Peyer's patch (tissue), 4 donors: ENCODE data around the gene ATP2B2.

ENCODE experiments used
- CTCF ChIP-seq, 6 experiments: fragments of 450-650 bp in 4 of 6; fragments of 200-600 bp in 2 of 6; sonication (generic) in 1 of 6; IDR thresholded peaks; one replicate each; pipeline ENCODE4 v1.5.1; 2017 to 2019; ENCODE audit warnings: antibody characterized with exemption in 6 of 6, mild to moderate bottlenecking in 3 of 6, moderate library complexity in 1 of 6
- POLR2A ChIP-seq, 2 donors: fragments of 450-650 bp; IDR thresholded peaks; one replicate each; pipeline ENCODE4 v1.5.1; 2017; ENCODE audit warnings: antibody characterized with exemption in 2 of 2, mild to moderate bottlenecking in 2 of 2, moderate library complexity in 2 of 2

- TF ChIP-seq CTCF (IDR thresholded peaks at IDR 0.05) (no peak), POLR2A (IDR thresholded peaks at IDR 0.05) (no peak)
Measured at GRCh38 chr3:10357592-10358308, 147.6 kb downstream of the ATP2B2 start.
